ENCODE measurements around the gene NEDD8.

NEDD8 gene

GRCh38 chr14:24226473-24226872, 5.7 kb downstream of the NEDD8 start:
- Histone ChIP-seq H3K4me3 (ENCODE audit: low read depth, low read length) (no peak overlapping the region), H3K9me3 (ENCODE audit: control insufficient read depth, insufficient read depth, low read depth, low read length) (no peaks in the 10 kb centered on the region), H3K36me3 (ENCODE audit: control insufficient read depth in 2 of 2, insufficient read depth in 1 of 2, low read length in 2 of 2) (peaks cover 23 to 31% of the 10 kb centered on the region in 2 experiments), H3K27ac (ENCODE audit: extremely low read depth, low read depth, low read length) (no peak overlapping the region), H3K4me1 (ENCODE audit: control insufficient read depth, insufficient read depth, low read length) (no peaks in the 10 kb centered on the region)
- TF ChIP-seq ZNF704 (tag by site-specific recombination; IDR thresholded peaks at IDR 0.05): no peak
- TF ChIP-seq BCL11A (tag by site-specific recombination; IDR thresholded peaks at IDR 0.05; ENCODE audit: low read depth): no peak
- TF ChIP-seq MEIS1 (CRISPR knock-in tag; IDR thresholded peaks at IDR 0.05; ENCODE audit: borderline replicate concordance): no peak
- no peak for TF ChIP-seq ZNF843 (tag by site-specific recombination; IDR thresholded peaks at IDR 0.05)
- no peak for TF ChIP-seq BCL6B (tag by site-specific recombination; IDR thresholded peaks at IDR 0.05)
- no peak for TF ChIP-seq ZNF112 (tag by site-specific recombination; IDR thresholded peaks at IDR 0.05)
- no peak for TF ChIP-seq YY1 (tag by site-specific recombination; IDR thresholded peaks at IDR 0.05)
- no peak for TF ChIP-seq ZNF48 (tag by site-specific recombination; IDR thresholded peaks at IDR 0.05)
- no peak for TF ChIP-seq ZBTB11 (tag by site-specific recombination; conservative IDR thresholded peaks at IDR 0.05; ENCODE audit: low read depth)
- TF ChIP-seq FEZF1 (tag by site-specific recombination; IDR thresholded peaks at IDR 0.05): no peak
- TF ChIP-seq GLIS2 (tag by site-specific recombination; IDR thresholded peaks at IDR 0.05): no peak
- TF ChIP-seq OVOL3 (tag by site-specific recombination; IDR thresholded peaks at IDR 0.05): no peak
- TF ChIP-seq ZNF138 (tag by site-specific recombination; IDR thresholded peaks at IDR 0.05; ENCODE audit: borderline replicate concordance): no peak
- no peak for TF ChIP-seq MZF1 (tag by site-specific recombination; IDR thresholded peaks at IDR 0.05; ENCODE audit: borderline replicate concordance)
- no peak for TF ChIP-seq KLF9 (tag by site-specific recombination; IDR thresholded peaks at IDR 0.05; ENCODE audit: low read depth)
- no peak for TF ChIP-seq ZNF155 (tag by site-specific recombination; IDR thresholded peaks at IDR 0.05)
- no peak for TF ChIP-seq ZNF600 (tag by site-specific recombination; IDR thresholded peaks at IDR 0.05)
- TF ChIP-seq ZSCAN18 (tag by site-specific recombination; IDR thresholded peaks at IDR 0.05): no peak
- TF ChIP-seq HOXC10 (CRISPR knock-in tag; IDR thresholded peaks at IDR 0.05): no peak
- no peak for TF ChIP-seq ZBTB21 (tag by site-specific recombination; IDR thresholded peaks at IDR 0.05)
- ChIA-PET CTCF (interaction anchor here (1.8 kb wide), 1 partner anchor 10 kb away, joined by 7 read pairs; the partner anchor contains the start of gene MDP1), POLR2A (no interaction called here)

Measured in HEK293 (cell line).